NCI-H2107 (cell line): ENCODE data around the gene FLT1.

Experiments
- DNase-seq: peaks from one replicate; lab custom pipeline; 2025; lab: John Stamatoyannopoulos, UW

FLT1 gene

GRCh38 chr13:28494778-28495537 lies at the start of gene FLT1:
FLT1 (minus strand) TSS chr13:28495128; CDS start chr13:28494843, 285 bp downstream.
- DNase-seq = no peak

- DNase-seq = no peak
Observed at GRCh38 chr13:28544026-28544425, 49.1 kb upstream of the FLT1 start.

GRCh38 chr13:28542804-28543203 lies 47.9 kb upstream of the FLT1 start:
- DNase-seq = no peak

GRCh38 chr13:28541966-28542365 lies 47.0 kb upstream of the FLT1 start:
- DNase-seq = no peak

GRCh38 chr13:28540612-28541011 lies 45.7 kb upstream of the FLT1 start:
- no peak for DNase-seq

GRCh38 chr13:28539625-28540286 lies 44.8 kb upstream of the FLT1 start:
- DNase-seq = no peak

GRCh38 chr13:28538932-28539331 lies 44.0 kb upstream of the FLT1 start:
- no peak for DNase-seq

- DNase-seq = no peak
Observed at GRCh38 chr13:28537171-28537570, 42.2 kb upstream of the FLT1 start.

- no peak for DNase-seq
Observed at GRCh38 chr13:28536371-28536770, 41.4 kb upstream of the FLT1 start.

- no peak for DNase-seq
Observed at GRCh38 chr13:28535734-28536133, 40.8 kb upstream of the FLT1 start.

- DNase-seq = no peak
Observed at GRCh38 chr13:28534801-28535200, 39.9 kb upstream of the FLT1 start.

- no peak for DNase-seq
Observed at GRCh38 chr13:28534210-28534609, 39.3 kb upstream of the FLT1 start.

GRCh38 chr13:28533441-28534166 lies 38.7 kb upstream of the FLT1 start:
- no peak for DNase-seq

GRCh38 chr13:28533125-28533436 lies 38.2 kb upstream of the FLT1 start:
- DNase-seq = no peak

- no peak for DNase-seq
Observed at GRCh38 chr13:28532388-28533124, 37.6 kb upstream of the FLT1 start.

GRCh38 chr13:28531845-28532387 lies 37.0 kb upstream of the FLT1 start:
- DNase-seq = no peak

- DNase-seq = no peak
Observed at GRCh38 chr13:28531077-28531844, 36.3 kb upstream of the FLT1 start.

- no peak for DNase-seq
Observed at GRCh38 chr13:28530729-28531076, 35.8 kb upstream of the FLT1 start.

- DNase-seq = no peak
Observed at GRCh38 chr13:28529836-28530235, 34.9 kb upstream of the FLT1 start.

- DNase-seq = no peak
Observed at GRCh38 chr13:28528848-28529247, 33.9 kb upstream of the FLT1 start.

GRCh38 chr13:28528388-28528787 lies 33.5 kb upstream of the FLT1 start:
- no peak for DNase-seq

GRCh38 chr13:28527629-28528028 lies 32.7 kb upstream of the FLT1 start:
- no peak for DNase-seq
